KMS-11 (cell line): Measurements from ENCODE around the gene CATSPER1.
A peak's percentile ranks its signal among the peaks of the same experiment; 100 is the strongest.
"Not testable (repeated sequence)": the region's sequence is repeated elsewhere in the genome, so short reads cannot be mapped to it uniquely, and the experiment has no call there.

Experiments
- H2AFZ ChIP-seq: fragments of 200-600 bp; sonication (generic); 2 replicates; pipeline ENCODE4 v1.6.1; 2016; ENCODE audit warnings: antibody characterized with exemption, mixed run types, low read depth
- H3K27ac ChIP-seq: fragments of 200-600 bp; sonication (generic); 2 replicates; pipeline ENCODE4 v1.6.1; 2016; ENCODE audit warnings: mild to moderate bottlenecking, mixed run types
- H3K27me3 ChIP-seq: fragments of 200-600 bp; sonication (generic); 2 replicates; pipeline ENCODE4 v1.6.1; 2017; ENCODE audit warnings: mild to moderate bottlenecking, low read depth, mixed run types, moderate library complexity; ENCODE audit not compliant: insufficient read depth
- H3K36me3 ChIP-seq: fragments of 200-600 bp; sonication (generic); 2 replicates; pipeline ENCODE4 v1.6.1; 2017; ENCODE audit warnings: mild to moderate bottlenecking, mixed run types; ENCODE audit not compliant: insufficient read depth
- H3K4me1 ChIP-seq: fragments of 200-600 bp; sonication (generic); 2 replicates; pipeline ENCODE4 v1.6.1; 2016; ENCODE audit warnings: mild to moderate bottlenecking, low read depth, mixed run types; ENCODE audit not compliant: poor library complexity, severe bottlenecking
- H3K4me2 ChIP-seq: fragments of 200-600 bp; sonication (generic); 2 replicates; pipeline ENCODE4 v1.7.0; 2016; ENCODE audit warnings: mild to moderate bottlenecking, mixed run types
- H3K4me3 ChIP-seq: fragments of 200-600 bp; sonication (generic); IDR thresholded peaks from 2 replicates; pipeline ENCODE4 v1.6.1; 2017; ENCODE audit warnings: low read depth, low read length, mixed read lengths; ENCODE audit not compliant: insufficient read depth
- H3K79me2 ChIP-seq: fragments of 200-600 bp; sonication (generic); 2 replicates; pipeline ENCODE4 v1.6.1; 2016; ENCODE audit warnings: low read depth, mixed run types; ENCODE audit not compliant: insufficient read depth
- H3K9ac ChIP-seq: fragments of 200-600 bp; sonication (generic); 2 replicates; pipeline ENCODE4 v1.6.1; 2016; ENCODE audit warnings: mild to moderate bottlenecking, mixed run types
- H4K20me1 ChIP-seq: fragments of 200-600 bp; sonication (generic); 2 replicates; pipeline ENCODE4 v1.6.1; 2016; ENCODE audit warnings: mild to moderate bottlenecking, mixed run types; ENCODE audit not compliant: insufficient read depth
- CTCF ChIP-seq: fragments of 200-600 bp; sonication (generic); conservative IDR thresholded peaks from 2 replicates; pipeline ENCODE4 v1.6.1; 2017; ENCODE audit warnings: low read depth, mild to moderate bottlenecking, antibody characterized with exemption, low read length, moderate library complexity, mixed read lengths

The CATSPER1 gene

GRCh38 chr11:66036334-66036710 lies 10.0 kb upstream of the CATSPER1 start:
- H3K79me2 ChIP-seq = no peaks in the 10 kb centered on the region
- H3K36me3 ChIP-seq = no peaks in the 10 kb centered on the region
- H3K9ac ChIP-seq = no peak overlapping the region
- H3K4me2 ChIP-seq = no peak overlapping the region
- H3K4me1 ChIP-seq = no peaks in the 10 kb centered on the region
- H4K20me1 ChIP-seq = no peaks in the 10 kb centered on the region
- no peak for TF ChIP-seq CTCF
- H3K4me3 ChIP-seq = no peak overlapping the region
- no peak overlapping the region for H3K27ac ChIP-seq
- H2AFZ ChIP-seq = no peak overlapping the region
- H3K27me3 ChIP-seq = no peaks in the 10 kb centered on the region

- Histone ChIP-seq H3K27me3 (no peaks in the 10 kb centered on the region), H3K36me3 (no peaks in the 10 kb centered on the region), H3K79me2 (no peaks in the 10 kb centered on the region), H3K4me1 (no peaks in the 10 kb centered on the region), H4K20me1 (no peaks in the 10 kb centered on the region), H3K27ac (no peak overlapping the region), H2AFZ (no peak overlapping the region), H3K4me3 (no peak overlapping the region), H3K4me2 (no peak overlapping the region), H3K9ac (no peak overlapping the region)
- no peak for TF ChIP-seq CTCF
These were observed 9.5 kb upstream of the CATSPER1 start for GRCh38 chr11:66035653-66036333.

GRCh38 chr11:66032957-66033735 lies 6.9 kb upstream of the CATSPER1 start:
- H3K79me2 ChIP-seq = no peaks in the 10 kb centered on the region
- no peaks in the 10 kb centered on the region for H4K20me1 ChIP-seq
- H3K36me3 ChIP-seq = no peaks in the 10 kb centered on the region
- no peak overlapping the region for H3K9ac ChIP-seq
- H3K27me3 ChIP-seq = no peaks in the 10 kb centered on the region
- no peak overlapping the region for H3K4me2 ChIP-seq
- no peak for TF ChIP-seq CTCF
- no peak overlapping the region for H2AFZ ChIP-seq
- peaks cover 7% of the 10 kb centered on the region for H3K4me1 ChIP-seq
- no peak overlapping the region for H3K4me3 ChIP-seq
- no peak overlapping the region for H3K27ac ChIP-seq

GRCh38 chr11:66023186-66023440 lies 3.2 kb downstream of the CATSPER1 start:
- not testable (repeated sequence) for H3K36me3 ChIP-seq, H3K27me3 ChIP-seq, H3K27ac ChIP-seq, H3K4me3 ChIP-seq, H3K79me2 ChIP-seq, H4K20me1 ChIP-seq, H3K9ac ChIP-seq, H3K4me2 ChIP-seq
- 0 out of 2 replicates have a peak overlapping the region, but pooled peaks have one; percentile 62 for H2AFZ ChIP-seq
- H3K4me1 ChIP-seq = peaks cover 40% of the 10 kb centered on the region
